IMR-90 (cell line): ENCODE measurements around the gene MYH7B. TPM values are rescaled to one million over a fixed set of nuclear protein-coding genes. Genes with fewer than 3 reads are reported as not detected.

ENCODE experiments used
- ATAC-seq: fragments of 200-7000 bp; cut with Tn5 transposase; 2 replicates; pipeline ENCODE4 v1.9.1; 2020; ENCODE audit warnings: low read depth, mild to moderate bottlenecking, moderate library complexity
- BruUV-seq: library from RNA; stranded (reverse); fragments of 400-500 nt; replicated peaks from 2 replicates; lab custom pipeline; 2021; lab: Mats Ljungman, UMichigan
- CTCF ChIA-PET: fragments of 300-600 bp; formaldehyde crosslinking; extraction: SDS; loops from one replicate; lab custom pipeline; 2021; ENCODE audit warnings: antibody characterized with exemption; lab: Yijun Ruan, JAX
- POLR2A ChIA-PET: fragments of 300-600 bp; sonication (Branson Sonifier 250); formaldehyde crosslinking; loops from one replicate; lab custom pipeline; 2022; ENCODE audit warnings: antibody characterized with exemption; ENCODE audit not compliant: unreplicated experiment; lab: Charles Lee
- DNase-seq: peaks from one replicate; pipeline ENCODE4 v3.0.0; 2013
- H2AFZ ChIP-seq: replicated peaks from 2 replicates; pipeline ENCODE3; 2013; ENCODE audit warnings: low read length, mild to moderate bottlenecking; ENCODE audit not compliant: poor library complexity
- H2AK5ac ChIP-seq: 2 replicates; pipeline ENCODE4 v1.6.1; 2013; ENCODE audit warnings: low read depth, low read length, inconsistent platforms
- H2AK9ac ChIP-seq: replicated peaks from 2 replicates; pipeline ENCODE3; 2013; ENCODE audit warnings: mild to moderate bottlenecking, low read depth, low read length, moderate library complexity; ENCODE audit not compliant: poor library complexity
- H2BK120ac ChIP-seq: 2 replicates; pipeline ENCODE4 v1.6.1; 2013; ENCODE audit warnings: low read depth, low read length, inconsistent platforms
- H2BK15ac ChIP-seq: 3 replicates; pipeline ENCODE4 v1.6.1; 2013; ENCODE audit warnings: low read depth, low read length, inconsistent platforms
- H2BK20ac ChIP-seq: 2 replicates; pipeline ENCODE4 v1.6.1; 2013; ENCODE audit warnings: low read depth, mild to moderate bottlenecking, inconsistent platforms, low read length, moderate library complexity
- H2BK5ac ChIP-seq: 2 replicates; pipeline ENCODE4 v1.6.1; 2013; ENCODE audit warnings: mild to moderate bottlenecking, low read depth, low read length, inconsistent platforms; ENCODE audit not compliant: poor library complexity, severe bottlenecking
- H3K14ac ChIP-seq: replicated peaks from 2 replicates; pipeline ENCODE4 v1.6.1; 2013; ENCODE audit warnings: low read depth, low read length, inconsistent platforms
- H3K18ac ChIP-seq: 2 replicates; pipeline ENCODE4 v1.6.1; 2013; ENCODE audit warnings: low read depth, low read length, control low read depth
- H3K23ac ChIP-seq: 2 replicates; pipeline ENCODE4 v1.6.1; 2013; ENCODE audit warnings: low read depth, low read length, inconsistent platforms
- H3K27ac ChIP-seq: 2 replicates; pipeline ENCODE4 v1.5.1; 2013; ENCODE audit warnings: mild to moderate bottlenecking, control low read depth, low read length; ENCODE audit not compliant: insufficient read depth
- H3K27me3 ChIP-seq: 2 replicates; pipeline ENCODE4 v1.6.1; 2013; ENCODE audit warnings: low read length; ENCODE audit not compliant: control insufficient read depth, insufficient read depth
- H3K36me3 ChIP-seq: 2 replicates; pipeline ENCODE4 v1.6.1; 2013; ENCODE audit warnings: low read length, mixed read lengths; ENCODE audit not compliant: control insufficient read depth, insufficient read depth
- H3K4ac ChIP-seq: 2 replicates; pipeline ENCODE4 v1.6.1; 2013; ENCODE audit warnings: low read depth, low read length, inconsistent platforms
- H3K4me1 ChIP-seq: 2 replicates; pipeline ENCODE4 v1.6.1; 2013; ENCODE audit warnings: low read length, mixed read lengths; ENCODE audit not compliant: control insufficient read depth, insufficient read depth
- H3K4me2 ChIP-seq: 2 replicates; pipeline ENCODE4 v1.6.1; 2013; ENCODE audit warnings: low read depth, mild to moderate bottlenecking, control low read depth, low read length, moderate library complexity
- H3K4me3 ChIP-seq: 2 replicates; pipeline ENCODE4 v1.5.1; 2013; ENCODE audit warnings: low read depth, mild to moderate bottlenecking, control low read depth, low read length, moderate library complexity; ENCODE audit not compliant: insufficient read depth
- H3K56ac ChIP-seq: 2 replicates; pipeline ENCODE4 v1.6.1; 2013; ENCODE audit warnings: low read length, inconsistent platforms; ENCODE audit not compliant: insufficient read depth; ENCODE audit errors: extremely low read depth
- H3K79me1 ChIP-seq, 2 experiments: 2 replicates each; pipeline ENCODE4 v1.6.1; 2013; ENCODE audit warnings: low read length in 2 of 2, inconsistent platforms in 1 of 2, low read depth in 1 of 2
- H3K9ac ChIP-seq: 2 replicates; pipeline ENCODE4 v1.6.1; 2013; ENCODE audit warnings: low read depth, low read length, control low read depth
- H3K9me1 ChIP-seq: 2 replicates; pipeline ENCODE4 v1.6.1; 2013; ENCODE audit warnings: low read length, inconsistent platforms; ENCODE audit not compliant: insufficient read depth
- H3K9me3 ChIP-seq: 2 replicates; pipeline ENCODE4 v1.6.1; 2013; ENCODE audit warnings: low read length; ENCODE audit not compliant: control insufficient read depth, insufficient read depth
- H4K20me1 ChIP-seq: 2 replicates; pipeline ENCODE4 v1.6.1; 2013; ENCODE audit warnings: low read length, inconsistent platforms; ENCODE audit not compliant: insufficient read depth
- H4K5ac ChIP-seq: 2 replicates; pipeline ENCODE4 v1.6.1; 2013; ENCODE audit warnings: mild to moderate bottlenecking, low read depth, low read length, control low read depth
- H4K8ac ChIP-seq, 2 experiments: 2 replicates each; pipeline ENCODE4 v1.6.1; 2013; ENCODE audit warnings: low read depth in 2 of 2, low read length in 2 of 2, control low read depth in 1 of 2, inconsistent platforms in 1 of 2
- H4K91ac ChIP-seq: 2 replicates; pipeline ENCODE4 v1.6.1; 2013; ENCODE audit warnings: low read depth, low read length, inconsistent platforms; ENCODE audit not compliant: insufficient read depth
- BHLHE40 ChIP-seq: fragments of 150-350 bp; IDR thresholded peaks from 2 replicates; pipeline ENCODE4 v1.6.1; 2016; ENCODE audit warnings: mild to moderate bottlenecking, low read depth, low read length
- CHD1 ChIP-seq: IDR thresholded peaks from 2 replicates; pipeline ENCODE4 v1.6.1; 2012; ENCODE audit warnings: low read depth, low read length, improper control_type of control experiment
- CTCF ChIP-seq: conservative IDR thresholded peaks from 2 replicates; pipeline ENCODE4 v1.5.1; 2012; ENCODE audit warnings: mild to moderate bottlenecking, low read depth, low read length, improper control_type of control experiment
- ELK1 ChIP-seq: fragments of 150-350 bp; IDR thresholded peaks from 2 replicates; pipeline ENCODE4 v1.6.1; 2016; ENCODE audit warnings: low read depth, mild to moderate bottlenecking, low read length, moderate library complexity, borderline replicate concordance
- MXI1 ChIP-seq: IDR thresholded peaks from 2 replicates; pipeline ENCODE4 v1.6.1; 2012; ENCODE audit warnings: low read depth, mild to moderate bottlenecking, low read length, moderate library complexity, borderline replicate concordance
- POLR2A ChIP-seq: IDR thresholded peaks from 2 replicates; pipeline ENCODE4 v1.6.1; 2012; ENCODE audit warnings: mild to moderate bottlenecking, low read depth, low read length
- RAD21 ChIP-seq: IDR thresholded peaks from 2 replicates; pipeline ENCODE4 v1.6.1; 2012; ENCODE audit warnings: low read length, improper control_type of control experiment
- SMC3 ChIP-seq: fragments of 150-350 bp; IDR thresholded peaks from 2 replicates; pipeline ENCODE4 v1.6.1; 2016; ENCODE audit warnings: low read depth, mild to moderate bottlenecking, antibody characterized with exemption, low read length, moderate library complexity
- WGBS, 2 experiments: methylation state at CpG; one replicate each; pipeline versions ENCODE4 v1.1.5 to v1.1.7; 2013; ENCODE audit warnings: missing lambda C conversion rate in 2 of 2; ENCODE audit not compliant: insufficient read length in 1 of 2; ENCODE audit errors: extremely low coverage in 2 of 2; 5-methylcytosine and 5-hydroxymethylcytosine counted together
- dilution Hi-C: fragments of 300-500 bp; cut with HindIII; formaldehyde crosslinking; loops from one replicate; pipeline ENCODE4 v1.14.3; 2018; ENCODE audit warnings: low sequenced_read_pairs; ENCODE audit not compliant: unreplicated experiment
- in situ Hi-C: fragments of 300-500 bp; cut with MboI; formaldehyde crosslinking; loops from 3 replicates; pipeline ENCODE4 v1.14.3; 2019; ENCODE audit warnings: low sequenced_read_pairs, inconsistent platforms, mixed read lengths
- intact Hi-C: fragments of 100-400 bp; cut with micrococcal nuclease; formaldehyde crosslinking; loops from 2 replicates; pipeline ENCODE4 v1.10.0; 2022
- polyA plus RNA-seq, 3 experiments: library from polyadenylated mRNA; depleted of rRNA; stranded (reverse); fragments of >200 nt; gene quantifications; 2 replicates each; pipeline ENCODE4 v1.2.3, GENCODE V29; 2012; ENCODE audit warnings: low replicate concordance in 1 of 3
- total RNA-seq: library from RNA; depleted of rRNA; stranded (reverse); fragments of >200 nt; gene quantifications from 2 replicates; pipeline ENCODE4 v1.2.3, GENCODE V29; 2012

Gene MYH7B
- total and polyA plus RNA-seq, 2 of the 4 experiments (the other 2 are of a cell fraction): 0.09 TPM; not detected in 1

- POLR2A ChIA-PET: no interaction called here
- dilution Hi-C loops: no loop called here
These were observed 46.1 kb downstream of the MYH7B start for GRCh38 chr20:35001596-35002362.

More at GRCh38 chr20:35001596-35002362, 46.1 kb downstream of the MYH7B start:
- no peak overlapping the region for H3K18ac ChIP-seq
- WGBS, 2 experiments: 92% methylated on average over 6 of the region's 15 CpGs; no CpG with 5 or more reads in 1 of the 2 experiments
- no peak overlapping the region for H2BK20ac ChIP-seq
- no peak overlapping the region for H3K4me2 ChIP-seq
- H2AFZ ChIP-seq: peak overlapping the region; percentile 10
- no peak overlapping the region for H3K4me3 ChIP-seq
- no peak overlapping the region for H2BK15ac ChIP-seq
- in situ Hi-C loops: no loop called here
- BruUV-seq: no TSS peak
- H3K56ac ChIP-seq: no peak overlapping the region
- H4K5ac ChIP-seq: no peak overlapping the region
- no peak overlapping the region for H3K14ac ChIP-seq
- no peak overlapping the region for H3K4ac ChIP-seq
- ATAC-seq: peak; percentile 24; the same call in 1 of the 2 replicates
- H3K36me3 ChIP-seq: peaks cover 90% of the 10 kb centered on the region
- H3K4me1 ChIP-seq: no peaks in the 10 kb centered on the region
- H4K91ac ChIP-seq: no peak overlapping the region
- no peaks in the 10 kb centered on the region for H3K9me1 ChIP-seq
- no peak overlapping the region for H3K9ac ChIP-seq
- TF ChIP-seq POLR2A: no peak
- no peak for TF ChIP-seq CHD1
- TF ChIP-seq MXI1: no peak
- no peak for TF ChIP-seq ELK1
- peak; percentile 45 for TF ChIP-seq SMC3
- TF ChIP-seq CTCF: peak; percentile 38
- peak; percentile 23; the same call in 1 of the 2 replicates for TF ChIP-seq RAD21
- TF ChIP-seq BHLHE40: no peak
- H3K27me3 ChIP-seq: no peaks in the 10 kb centered on the region
- no peak for DNase-seq
- CTCF ChIA-PET: interaction anchor here (0.5 to 1.2 kb wide), 2 partner anchors 128 kb away, joined by 3 to 4 read pairs; no protein-coding TSS in a partner anchor
- H2BK5ac ChIP-seq: no peak overlapping the region
- H2BK120ac ChIP-seq: no peak overlapping the region
- intact Hi-C loops: loop anchor here (5.0 kb wide), 1 partner anchor 129 kb away; the partner anchor contains the start of gene GGT7
- no peak overlapping the region for H2AK9ac ChIP-seq
- H3K27ac ChIP-seq: no peak overlapping the region
- H3K79me1 ChIP-seq: peaks cover 0 to 17% of the 10 kb centered on the region in 2 experiments; a peak in 2 of 4 replicates
- no peak overlapping the region for H3K23ac ChIP-seq
- no peak overlapping the region for H2AK5ac ChIP-seq
- H3K9me3 ChIP-seq: no peaks in the 10 kb centered on the region
- H4K8ac ChIP-seq: no peak overlapping the region
- H4K20me1 ChIP-seq: peaks cover 30% of the 10 kb centered on the region
